HG03135 (cell line): ENCODE results near the gene SLC12A3.

Source experiments
- ATAC-seq: cut with Tn5 transposase; IDR thresholded peaks from one replicate; pipeline ENCODE4 v1.9.1; 2021; ENCODE audit warnings: mild to moderate bottlenecking, moderate library complexity; ENCODE audit not compliant: unreplicated experiment

The SLC12A3 gene

DNA sequence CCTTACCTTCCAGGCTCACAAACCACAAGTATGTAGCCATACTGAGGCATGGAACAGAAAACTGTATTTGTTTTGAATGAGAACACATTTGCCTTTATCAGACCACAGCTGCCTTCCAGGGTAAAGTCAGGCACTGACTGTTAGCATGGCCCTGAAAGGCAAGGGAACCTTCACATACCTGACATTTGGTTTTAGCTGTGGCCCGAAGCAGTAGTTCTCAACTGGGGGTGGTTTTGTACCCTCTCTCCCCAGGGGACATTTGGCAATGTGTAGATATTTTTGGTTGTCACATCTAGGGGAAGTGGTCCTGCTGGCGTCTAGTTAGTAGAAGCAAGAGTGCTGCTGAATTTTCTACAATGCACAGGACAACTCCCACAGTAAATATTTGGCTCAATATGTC is 76.1 kb downstream of the SLC12A3 start:
- ATAC-seq, result no peak

GRCh38 chr16:56941856-56942331 is 76.9 kb downstream of the SLC12A3 start:
- no peak for ATAC-seq

GRCh38 chr16:56943761-56944375 is 78.9 kb downstream of the SLC12A3 start:
- no peak for ATAC-seq

- peak; percentile 35 for ATAC-seq
These were observed 80.2 kb downstream of the SLC12A3 start for GRCh38 chr16:56944954-56945839.

DNA sequence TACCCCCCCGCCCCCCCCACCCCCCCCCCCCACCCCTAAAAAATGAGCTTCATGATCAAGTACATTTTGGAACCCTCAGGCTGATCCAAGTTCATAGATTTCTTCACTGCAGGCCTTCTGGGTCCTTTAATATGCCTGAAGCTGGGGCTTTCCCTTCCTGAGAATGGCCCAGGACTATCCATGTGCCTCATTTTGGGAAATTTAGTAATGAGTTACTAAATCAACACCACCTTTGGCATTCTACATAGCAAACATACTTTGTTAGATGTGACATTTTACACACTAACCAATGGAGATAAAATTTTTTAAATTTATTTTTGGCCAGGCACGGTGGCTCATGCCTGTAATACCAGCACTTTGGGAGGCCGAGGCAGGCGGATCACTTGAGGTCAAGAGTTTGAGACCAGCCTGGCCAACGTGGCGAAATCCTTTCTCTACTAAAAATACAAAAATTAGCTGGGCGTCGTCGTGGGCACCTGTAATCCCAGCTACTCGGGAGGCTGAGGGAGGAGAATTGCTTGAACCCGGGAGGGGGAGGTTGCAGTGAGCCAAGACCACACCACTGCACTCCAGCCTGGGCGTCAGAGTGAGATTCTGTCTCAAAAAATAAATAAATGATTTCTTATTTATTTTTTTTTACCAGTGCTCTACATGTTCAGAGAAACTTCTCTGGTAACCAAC is 81.0 kb downstream of the SLC12A3 start:
- no peak for ATAC-seq

DNA sequence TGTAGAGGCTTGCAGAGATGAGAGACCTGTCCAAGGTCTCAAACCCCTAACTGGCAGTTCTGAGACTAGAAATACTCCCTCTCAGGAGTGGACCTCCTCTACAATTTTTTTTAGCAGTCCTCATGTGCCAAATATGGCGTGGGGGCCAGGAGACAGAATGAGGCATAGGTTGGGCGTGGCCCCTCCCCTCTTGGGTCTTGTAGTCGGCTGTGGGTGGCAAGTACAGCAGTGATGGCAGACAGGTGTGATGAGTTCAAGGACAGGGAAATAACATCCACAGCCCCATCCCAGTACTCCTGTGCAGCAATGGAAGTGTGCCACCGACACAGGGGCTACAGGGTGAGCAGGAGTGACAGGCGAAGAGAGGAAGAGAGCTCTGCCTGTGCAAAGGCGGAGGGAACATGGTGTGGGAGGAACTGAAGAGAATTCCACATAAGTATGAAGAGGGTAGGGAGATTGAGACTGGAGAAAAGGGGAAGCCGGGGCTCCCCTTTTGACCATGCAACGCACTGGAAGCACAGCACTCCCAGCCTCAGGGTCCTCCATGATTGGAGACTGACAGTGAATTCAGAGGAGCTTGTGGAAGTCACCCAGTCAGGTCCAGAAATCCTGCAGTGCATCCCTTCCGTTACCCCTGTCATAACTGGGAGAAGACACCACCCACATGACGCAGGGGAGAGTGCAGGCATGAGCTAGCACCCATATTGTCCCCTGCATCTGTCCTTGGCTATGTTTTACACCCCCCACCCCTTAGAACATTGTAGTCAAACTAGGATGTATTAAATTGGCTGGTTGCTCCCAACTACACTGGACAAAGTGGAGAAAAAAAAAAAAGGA is 82.0 kb downstream of the SLC12A3 start:
- no peak for ATAC-seq

- ATAC-seq, result no peak
These were observed 82.6 kb downstream of the SLC12A3 start for GRCh38 chr16:56947604-56947995.

GRCh38 chr16:56948234-56948633 is 83.2 kb downstream of the SLC12A3 start:
- no peak for ATAC-seq

DNA sequence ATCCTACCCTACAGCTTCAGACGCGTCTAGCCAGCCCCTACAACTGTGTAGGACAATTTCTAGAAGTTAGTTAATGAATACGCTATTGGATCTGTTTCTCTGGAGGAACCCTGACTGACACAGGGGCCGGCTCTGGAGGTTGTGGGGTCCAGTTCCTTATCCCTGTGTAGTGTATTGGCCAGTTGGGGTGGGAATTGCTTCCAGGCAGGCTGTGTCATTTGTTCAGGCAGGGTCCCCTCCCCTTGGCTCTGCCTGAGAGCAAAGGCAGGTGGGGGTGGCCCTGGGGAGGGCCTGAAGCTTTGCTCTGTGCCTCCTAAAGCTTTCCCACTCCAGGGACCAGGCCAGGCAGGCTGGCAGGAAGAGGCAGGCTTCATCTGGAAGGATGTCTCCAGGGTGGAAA is 85.0 kb downstream of the SLC12A3 start:
- ATAC-seq, result no peak

GRCh38 chr16:56950455-56950854 is 85.4 kb downstream of the SLC12A3 start:
- no peak for ATAC-seq

GRCh38 chr16:56950881-56951771 is 86.1 kb downstream of the SLC12A3 start:
- ATAC-seq, result peak; percentile 50

DNA sequence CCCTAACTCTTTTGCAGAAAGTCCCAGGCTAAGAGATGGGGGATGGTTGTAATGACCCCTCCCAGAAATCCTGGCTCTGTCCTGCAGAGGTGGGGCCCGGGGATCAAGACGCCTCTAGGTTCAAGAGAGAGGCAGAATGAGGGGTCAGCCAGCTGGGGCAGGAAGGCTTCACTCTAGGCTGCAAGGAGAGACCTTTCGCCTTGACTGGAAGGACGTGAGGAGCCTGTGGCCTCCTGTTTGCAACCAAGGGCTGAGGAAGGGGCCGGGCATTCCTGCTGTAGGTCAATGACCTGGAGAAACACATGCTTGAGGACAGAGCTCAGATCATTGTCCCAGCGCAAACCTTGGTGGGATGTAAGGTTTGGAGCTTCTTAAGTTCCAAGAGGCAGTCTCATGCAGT is 88.0 kb downstream of the SLC12A3 start:
- no peak for ATAC-seq

DNA sequence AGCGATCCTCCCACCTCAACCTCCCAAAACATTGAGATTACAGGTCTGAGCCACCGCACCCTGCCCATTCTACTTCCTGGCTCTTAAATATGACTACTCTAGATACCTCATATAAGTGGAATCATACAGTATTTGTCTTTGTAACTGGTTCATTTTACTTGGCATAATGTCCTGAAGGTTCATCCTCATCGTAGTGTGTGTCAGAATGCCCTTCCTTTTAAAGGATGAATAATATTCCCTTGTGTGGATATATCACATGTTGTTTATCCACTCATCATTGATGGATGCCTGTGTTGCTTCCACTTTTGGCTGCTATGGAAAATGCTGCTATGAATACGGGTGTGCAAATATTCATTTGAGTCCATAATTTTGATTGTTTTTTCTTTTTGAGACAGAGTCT is 91.1 kb downstream of the SLC12A3 start:
- ATAC-seq, result no peak

GRCh38 chr16:56956756-56957155 is 91.7 kb downstream of the SLC12A3 start:
- ATAC-seq, result no peak

- no peak for ATAC-seq
These were observed 95.8 kb downstream of the SLC12A3 start for GRCh38 chr16:56960681-56961281.

DNA sequence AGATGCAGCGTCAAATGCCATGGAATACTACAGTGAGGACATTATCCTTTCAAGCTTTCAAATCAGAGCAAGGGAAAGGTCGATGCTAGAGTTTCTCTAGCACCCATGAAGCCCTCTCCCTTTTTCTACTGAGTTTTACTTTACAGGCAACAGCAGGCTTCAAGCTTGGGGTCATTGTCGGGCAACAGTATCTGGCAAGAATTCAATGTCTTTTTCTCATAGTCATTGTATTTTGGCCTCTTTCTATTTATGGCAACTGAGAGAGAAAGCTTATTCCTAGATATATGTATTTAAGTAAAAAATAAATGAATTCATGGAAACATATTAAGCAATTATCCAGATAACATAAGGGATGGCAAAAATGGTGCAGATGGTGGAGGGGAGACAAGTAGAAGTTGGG is 96.4 kb downstream of the SLC12A3 start:
- no peak for ATAC-seq

DNA sequence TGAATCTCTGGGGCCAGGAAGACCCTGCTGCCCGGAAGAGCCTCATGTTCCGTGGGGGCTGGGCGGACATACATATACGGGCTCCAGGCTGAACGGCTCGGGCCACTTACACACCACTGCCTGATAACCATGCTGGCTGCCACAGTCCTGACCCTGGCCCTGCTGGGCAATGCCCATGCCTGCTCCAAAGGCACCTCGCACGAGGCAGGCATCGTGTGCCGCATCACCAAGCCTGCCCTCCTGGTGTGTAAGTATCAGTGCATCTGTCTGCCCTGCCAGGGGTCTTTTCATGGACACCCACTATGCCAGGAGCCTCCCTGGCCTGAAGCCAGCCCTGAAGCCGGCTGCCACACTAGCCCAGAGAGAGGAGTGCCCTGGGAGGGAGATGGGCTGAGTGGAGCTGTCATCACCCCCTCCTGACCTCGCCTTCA is 96.9 kb downstream of the SLC12A3 start, which contains the start of gene CETP:
Gene CETP, plus strand, starts transcription at position 100 of the 431 bp plus-strand sequence. Its CDS starts 30 bp downstream, at position 130.
- ATAC-seq, result no peak

- ATAC-seq, result no peak
These were observed 99.5 kb downstream of the SLC12A3 start for GRCh38 chr16:56964243-56965148.
